HG03439 (cell line): Measurements from ENCODE around the gene LENG9.

Source experiments
- ATAC-seq: cut with Tn5 transposase; IDR thresholded peaks from one replicate; pipeline ENCODE4 v1.9.1; 2021; ENCODE audit warnings: mild to moderate bottlenecking, moderate library complexity; ENCODE audit not compliant: unreplicated experiment

Gene LENG9

DNA sequence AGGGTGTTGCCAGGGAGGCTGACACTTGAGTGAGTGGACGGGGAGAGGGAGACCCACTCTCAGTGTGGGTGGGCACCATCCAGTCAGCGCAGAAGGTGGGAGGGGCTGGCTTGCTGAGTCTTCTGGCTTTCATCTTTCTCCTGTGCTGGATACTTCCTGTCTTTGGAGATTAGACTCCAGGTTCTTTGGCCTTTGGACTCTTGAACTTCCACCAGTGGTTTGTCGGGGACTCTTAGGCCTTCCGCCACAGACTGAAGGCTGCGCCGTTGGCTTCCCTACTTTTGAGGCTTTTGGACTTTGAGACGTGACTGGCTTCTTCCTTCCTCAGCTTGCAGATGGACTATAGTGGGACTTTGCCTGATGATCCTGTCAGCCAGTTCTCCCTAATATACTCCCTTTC is 18.8 kb downstream of the LENG9 start:
- no peak for ATAC-seq

DNA sequence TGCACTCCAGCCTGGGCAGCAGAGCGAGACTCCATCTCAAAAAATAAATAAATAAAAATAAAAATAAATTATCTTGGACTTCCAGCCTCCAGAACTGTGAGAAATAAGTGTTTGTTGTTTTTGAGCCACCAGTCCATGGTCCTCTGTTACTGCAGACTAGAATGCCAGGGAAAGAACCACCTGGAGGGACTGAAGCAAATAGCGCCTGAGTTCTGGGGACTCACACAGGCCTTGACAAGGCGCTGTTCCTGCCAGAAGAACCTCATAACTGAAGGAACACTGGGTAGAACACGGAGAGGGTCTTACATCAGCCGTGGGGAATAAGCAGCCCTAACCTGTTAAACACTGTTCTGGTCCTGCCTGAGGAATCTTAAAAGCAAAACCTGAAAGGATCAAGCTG is 22.9 kb downstream of the LENG9 start:
- ATAC-seq = no peak

DNA sequence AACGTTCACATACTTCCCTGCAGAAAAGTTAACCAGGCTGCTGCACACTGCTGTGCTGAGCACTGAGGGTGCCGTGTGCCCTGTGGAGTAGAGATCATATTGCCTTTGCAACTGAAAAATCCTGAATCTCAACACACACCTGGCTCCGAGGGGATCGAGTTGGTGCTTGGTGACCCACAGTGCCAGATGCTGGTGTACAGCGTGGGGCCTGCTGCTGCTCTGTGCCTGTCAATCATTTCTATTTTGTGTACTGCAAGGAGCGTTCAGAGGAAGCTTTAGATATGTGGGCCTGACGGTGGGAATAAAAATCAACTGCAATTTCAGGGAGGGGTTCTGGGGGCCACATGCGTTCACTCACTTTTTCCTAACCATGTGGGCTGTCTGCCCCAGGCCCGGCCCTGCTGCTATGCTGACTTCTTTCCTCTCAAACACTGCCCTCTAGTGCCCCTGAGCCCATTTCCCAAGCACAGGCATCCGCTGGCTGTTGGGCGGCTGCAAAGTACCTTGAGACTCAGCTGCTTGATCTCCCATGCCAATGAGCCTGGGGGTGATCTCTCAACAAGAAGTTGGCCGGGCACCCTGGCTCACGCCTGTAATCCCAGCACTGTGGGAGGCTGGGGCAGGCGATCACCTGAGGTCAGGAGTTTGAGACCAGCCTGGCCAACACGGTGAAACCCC is 24.3 kb downstream of the LENG9 start:
- ATAC-seq = no peak

DNA sequence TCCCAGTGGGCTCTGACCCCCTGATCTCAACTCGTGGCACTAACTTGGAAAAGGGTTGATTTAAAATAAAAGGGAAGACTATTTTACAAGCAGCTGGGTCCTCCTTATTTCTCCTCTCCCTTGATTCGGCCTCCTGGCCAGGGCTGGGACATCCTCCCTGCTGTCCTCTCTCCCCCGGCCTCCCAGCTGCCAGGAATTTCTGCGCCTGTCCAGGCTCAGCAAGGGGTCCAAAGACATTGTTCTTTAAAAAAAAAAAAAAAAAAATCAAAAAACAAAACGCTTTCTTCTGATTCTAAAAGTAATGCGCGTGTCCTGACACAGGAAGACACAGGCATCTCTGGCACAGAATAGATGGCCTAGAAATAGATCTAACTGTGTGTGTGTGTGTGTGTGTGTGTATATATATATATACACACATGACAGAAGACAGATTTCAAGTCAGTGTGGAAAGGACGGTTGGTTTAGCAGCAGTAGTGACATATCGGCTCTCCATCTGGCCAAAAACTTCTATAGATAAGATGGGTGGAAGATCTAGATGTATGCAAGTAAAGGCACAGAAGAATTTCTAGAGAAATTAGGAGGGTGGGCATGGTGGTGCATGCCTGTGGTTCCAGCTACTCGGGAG is 26.8 kb downstream of the LENG9 start:
- no peak for ATAC-seq

DNA sequence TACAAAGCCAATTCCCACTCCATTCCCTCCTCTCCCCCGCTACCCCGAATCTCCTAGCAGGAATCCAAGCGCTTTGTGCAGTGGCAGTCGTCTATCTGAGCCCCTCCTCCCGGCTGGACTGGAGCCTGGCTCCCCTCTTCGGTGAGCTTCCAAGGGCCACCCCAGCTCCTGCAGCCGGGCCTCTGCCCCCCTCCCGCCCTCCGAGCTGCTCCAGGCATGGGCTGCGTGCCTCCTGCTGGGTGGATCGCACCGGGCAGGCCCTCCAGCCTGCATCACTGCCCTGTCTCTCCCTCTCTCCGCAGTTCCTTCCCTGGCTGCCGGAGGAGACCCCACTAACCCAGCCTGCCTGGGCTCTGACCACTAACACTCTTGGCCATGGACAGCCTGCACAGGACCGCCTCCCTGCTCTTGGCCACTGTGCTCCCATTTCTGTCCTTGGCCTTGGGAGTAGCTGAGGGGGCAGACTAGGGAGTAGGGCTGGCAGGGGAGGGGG is 27.5 kb downstream of the LENG9 start:
- no peak for ATAC-seq

DNA sequence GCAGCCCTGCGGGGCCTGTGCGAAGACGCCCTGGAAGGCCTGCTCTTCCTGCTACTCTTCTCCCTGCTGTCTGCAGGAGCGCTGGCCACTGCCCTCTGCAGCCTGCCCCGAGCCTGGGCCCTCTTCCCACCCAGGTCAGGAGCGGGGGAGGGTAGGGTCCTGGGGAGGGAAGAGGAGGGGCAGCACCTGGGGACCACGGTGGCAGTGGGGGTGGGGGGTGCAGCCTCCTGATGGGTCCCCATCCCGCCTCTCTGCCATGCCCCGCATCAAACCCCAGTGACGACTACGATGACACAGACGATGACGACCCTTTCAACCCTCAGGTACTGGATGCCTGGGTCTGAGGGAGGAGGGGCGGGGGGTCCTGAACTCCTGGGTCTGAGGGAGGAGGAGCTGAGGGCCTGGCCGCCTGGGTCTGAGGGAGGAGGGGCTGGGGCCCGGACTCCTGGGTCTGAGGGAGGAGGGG is 28.0 kb downstream of the LENG9 start:
- no peak for ATAC-seq

DNA sequence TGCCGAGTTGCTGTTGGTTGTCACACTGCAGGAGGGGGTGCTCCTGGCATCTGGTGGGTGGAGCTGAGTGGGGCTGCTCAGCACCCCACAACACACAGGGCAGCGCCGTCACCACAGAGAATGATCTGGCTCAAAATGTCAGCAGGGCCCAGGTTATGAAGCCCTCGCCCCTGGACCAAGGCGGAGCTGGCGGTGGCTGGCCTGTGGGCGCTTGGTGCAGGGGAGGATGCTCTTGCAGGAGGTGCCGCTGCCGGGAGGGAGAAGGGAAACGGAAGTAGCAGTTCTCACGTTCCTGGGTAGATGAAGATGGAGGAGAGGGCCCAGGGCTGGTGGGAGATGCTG is 28.7 kb downstream of the LENG9 start:
- no peak for ATAC-seq

DNA sequence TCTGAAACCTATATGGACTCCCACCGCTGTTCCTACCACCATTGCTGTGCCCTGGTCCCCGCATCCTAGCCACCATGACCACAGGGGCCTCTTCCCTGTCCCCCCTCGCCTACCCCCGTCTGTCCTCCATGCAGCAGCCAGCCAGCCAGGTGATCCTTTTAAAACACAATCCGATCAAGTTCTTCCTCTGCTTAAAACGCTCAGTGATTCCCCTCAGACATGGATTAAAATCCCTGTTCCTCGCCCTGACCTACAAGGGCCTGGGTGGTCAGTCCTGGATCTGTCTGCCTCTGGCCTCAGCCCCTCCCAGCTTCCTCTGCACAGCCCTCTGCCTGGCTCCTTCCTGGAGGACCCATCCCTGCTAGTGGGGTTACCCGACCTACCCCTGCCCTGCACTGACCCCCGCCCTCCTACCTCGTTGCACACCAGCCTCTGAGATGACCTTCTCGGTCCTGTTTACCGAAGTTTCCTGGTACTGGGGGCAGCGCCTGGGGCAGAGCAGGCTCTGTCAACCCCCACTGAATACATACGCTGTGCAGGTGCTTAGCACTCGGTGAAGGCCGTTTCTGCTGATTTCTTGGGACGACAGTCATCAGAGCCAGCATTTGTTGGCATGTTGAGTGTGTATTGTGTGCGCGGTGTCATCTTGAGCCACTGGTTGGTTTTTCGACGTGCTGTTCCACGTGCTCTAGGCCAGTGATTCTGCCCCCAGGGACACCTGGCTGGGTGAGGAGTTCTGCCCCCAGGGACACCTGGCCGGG is 29.3 kb downstream of the LENG9 start:
- ATAC-seq = no peak

DNA sequence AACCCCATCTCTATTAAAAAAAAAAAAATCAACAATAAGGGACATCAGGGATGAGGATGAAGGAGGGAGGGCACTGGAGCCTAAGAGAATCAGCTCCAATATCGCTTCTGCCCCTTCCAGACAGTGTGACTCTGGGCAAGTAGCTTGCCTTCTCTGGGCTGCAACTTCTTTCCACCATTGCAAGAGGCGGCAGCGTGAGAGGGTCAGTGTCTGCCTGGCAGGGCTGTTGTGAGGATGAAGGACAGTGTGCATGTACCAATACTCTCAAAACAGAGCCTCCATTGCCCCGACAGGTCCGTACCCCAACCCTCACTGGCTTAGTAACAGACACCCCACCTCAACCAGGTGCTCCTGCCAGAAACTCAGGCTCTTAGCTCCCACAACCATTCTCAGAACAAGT is 29.9 kb downstream of the LENG9 start:
- ATAC-seq = no peak

DNA sequence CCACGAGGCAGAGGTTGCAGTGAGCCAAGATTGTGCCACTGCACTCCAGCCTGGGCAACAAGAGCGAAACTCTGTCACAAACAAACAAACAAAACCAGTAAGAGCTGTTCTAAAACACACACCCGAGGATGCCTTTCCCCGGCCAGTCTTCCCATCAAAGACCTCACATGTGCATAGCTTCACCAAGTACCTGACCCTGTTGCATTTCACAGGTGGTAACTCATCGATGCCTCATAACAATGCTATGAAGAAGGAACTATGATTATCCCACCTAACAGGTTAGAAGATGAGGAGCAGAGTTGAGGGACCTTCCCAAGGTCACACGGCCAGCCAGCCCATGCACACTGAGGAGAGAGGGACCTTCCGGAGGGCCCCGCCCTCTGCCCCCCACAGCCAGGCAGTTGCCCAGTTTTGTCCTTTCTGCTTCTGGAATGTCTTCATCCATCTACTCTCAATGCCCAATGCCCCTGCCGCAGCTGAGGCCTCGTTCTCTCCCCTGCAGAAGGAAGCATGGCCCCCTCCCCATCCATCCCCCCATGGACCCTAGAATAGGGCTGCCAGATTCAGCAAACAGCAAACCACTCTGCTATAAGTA is 31.3 kb downstream of the LENG9 start:
- ATAC-seq = no peak

DNA sequence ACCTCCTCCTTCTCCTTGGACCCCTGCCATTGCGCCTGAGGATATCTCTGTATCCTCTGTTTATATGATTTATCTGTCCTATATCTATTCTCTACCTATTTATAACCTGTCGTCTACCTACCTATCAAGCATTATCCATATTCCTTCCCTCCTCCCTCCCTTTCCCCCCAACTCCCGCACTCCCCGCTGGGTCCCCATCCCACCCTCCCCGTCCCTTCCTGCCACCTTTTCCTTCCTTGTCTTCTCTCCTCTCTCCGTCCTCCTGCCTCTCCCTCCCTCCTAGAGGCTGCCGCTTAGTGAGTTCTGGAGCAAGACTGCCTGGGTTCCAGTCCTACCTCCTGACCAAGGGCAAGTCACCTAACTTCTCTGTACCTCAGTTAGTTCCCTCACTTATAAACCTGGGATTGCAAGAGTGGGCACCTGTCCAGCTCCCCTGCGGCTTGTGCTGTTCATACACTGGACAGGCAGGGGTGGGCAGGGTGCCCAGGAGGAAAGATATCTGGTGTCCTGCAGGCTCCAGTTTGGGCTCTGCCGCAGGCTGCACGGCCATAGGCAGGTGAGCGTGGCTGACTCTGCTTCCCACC is 32.2 kb downstream of the LENG9 start:
- ATAC-seq = no peak

DNA sequence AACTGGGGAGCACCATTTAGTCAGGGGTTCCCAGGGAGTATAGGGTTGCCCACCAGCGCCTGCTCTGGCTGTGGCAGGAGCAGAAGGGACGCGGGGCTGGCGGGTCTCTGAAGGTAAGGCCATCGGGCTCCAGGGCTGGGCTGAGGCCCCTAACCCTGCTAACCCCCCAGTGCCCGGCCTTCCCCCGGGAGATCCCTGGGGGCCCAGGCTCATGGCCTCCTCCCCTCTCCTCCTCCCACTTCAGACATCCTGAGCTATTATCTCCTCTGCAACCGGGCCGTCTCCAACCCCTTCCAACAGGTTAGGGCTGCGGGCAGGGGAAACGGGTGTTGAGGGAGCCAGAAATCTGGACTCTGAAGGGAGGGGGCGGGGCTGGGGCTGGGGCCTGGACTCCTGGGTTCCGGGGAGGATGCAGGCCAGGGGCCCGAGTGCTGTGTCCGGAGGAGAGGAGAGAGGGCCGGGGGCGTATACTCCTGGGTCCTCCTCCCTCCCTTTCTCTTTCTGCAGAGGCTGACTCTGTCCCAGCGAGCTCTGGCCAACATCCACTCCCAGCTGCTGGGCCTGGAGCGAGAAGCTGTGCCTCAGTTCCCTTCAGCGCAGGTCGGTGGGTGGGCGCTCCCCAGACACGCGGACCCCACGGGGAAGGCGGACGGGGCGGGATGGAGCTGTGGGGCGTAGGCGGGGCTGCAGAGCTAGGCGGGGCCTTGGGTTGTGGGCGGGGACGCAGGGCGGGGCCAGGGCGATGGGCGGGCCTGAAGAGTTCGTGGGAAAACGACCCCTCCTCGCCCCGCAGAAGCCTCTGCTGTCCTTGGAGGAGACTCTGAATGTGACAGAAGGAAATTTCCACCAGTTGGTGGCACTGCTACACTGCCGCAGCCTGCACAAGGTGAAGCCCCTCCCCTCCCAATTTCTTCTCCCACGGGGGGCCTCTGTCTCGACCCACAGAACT is 33.0 kb downstream of the LENG9 start:
- no peak for ATAC-seq

DNA sequence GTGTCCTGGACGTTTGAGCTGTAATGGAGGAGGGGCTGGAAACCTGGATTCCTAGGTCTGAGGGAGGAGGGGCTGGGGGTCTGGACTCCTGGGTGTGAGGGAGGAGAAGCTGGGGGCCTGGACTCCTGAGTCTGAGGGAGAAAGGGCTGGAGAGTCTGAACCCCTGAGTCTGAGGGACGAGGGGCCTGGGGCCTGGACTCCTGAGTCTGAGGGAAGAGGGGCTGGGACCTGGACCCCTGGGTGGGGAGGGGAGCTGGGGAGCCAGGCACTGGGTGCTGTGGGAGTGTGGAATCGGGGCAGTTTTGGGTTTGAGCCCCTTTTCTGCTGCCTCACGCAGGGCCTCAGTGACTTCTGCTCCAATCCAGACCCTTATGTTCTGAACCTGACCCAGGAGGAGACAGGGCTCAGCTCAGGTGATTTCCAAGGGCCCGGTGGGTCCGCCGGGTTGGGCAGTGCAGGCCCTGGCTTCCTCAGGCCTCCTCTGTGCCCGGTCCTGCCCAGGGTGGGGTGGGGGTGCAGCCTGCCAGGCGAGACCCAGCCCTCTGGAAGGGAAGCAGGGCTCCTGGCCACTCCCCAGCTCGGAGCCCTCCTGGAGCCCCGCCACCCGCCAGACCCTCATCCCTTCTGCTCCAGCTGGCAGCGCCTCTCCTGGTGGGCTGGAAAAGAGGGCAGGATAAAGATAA is 33.9 kb downstream of the LENG9 start:
- ATAC-seq = no peak

DNA sequence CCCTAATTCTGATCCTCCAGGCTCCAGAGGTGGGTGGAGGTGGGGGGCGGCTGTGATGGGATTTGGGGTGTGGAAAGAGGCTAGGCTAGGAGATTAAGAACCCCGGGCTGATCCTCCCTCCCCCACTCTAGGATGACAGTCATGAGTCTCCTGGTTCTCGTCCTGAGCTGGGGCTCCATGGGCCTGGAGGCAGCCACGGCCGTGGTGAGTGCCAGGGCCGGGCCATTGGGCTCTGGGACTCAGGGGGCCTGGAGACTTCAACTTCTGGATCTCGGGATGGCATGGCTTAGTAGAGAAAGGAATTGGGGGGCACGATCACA is 34.4 kb downstream of the LENG9 start:
- ATAC-seq = no peak

DNA sequence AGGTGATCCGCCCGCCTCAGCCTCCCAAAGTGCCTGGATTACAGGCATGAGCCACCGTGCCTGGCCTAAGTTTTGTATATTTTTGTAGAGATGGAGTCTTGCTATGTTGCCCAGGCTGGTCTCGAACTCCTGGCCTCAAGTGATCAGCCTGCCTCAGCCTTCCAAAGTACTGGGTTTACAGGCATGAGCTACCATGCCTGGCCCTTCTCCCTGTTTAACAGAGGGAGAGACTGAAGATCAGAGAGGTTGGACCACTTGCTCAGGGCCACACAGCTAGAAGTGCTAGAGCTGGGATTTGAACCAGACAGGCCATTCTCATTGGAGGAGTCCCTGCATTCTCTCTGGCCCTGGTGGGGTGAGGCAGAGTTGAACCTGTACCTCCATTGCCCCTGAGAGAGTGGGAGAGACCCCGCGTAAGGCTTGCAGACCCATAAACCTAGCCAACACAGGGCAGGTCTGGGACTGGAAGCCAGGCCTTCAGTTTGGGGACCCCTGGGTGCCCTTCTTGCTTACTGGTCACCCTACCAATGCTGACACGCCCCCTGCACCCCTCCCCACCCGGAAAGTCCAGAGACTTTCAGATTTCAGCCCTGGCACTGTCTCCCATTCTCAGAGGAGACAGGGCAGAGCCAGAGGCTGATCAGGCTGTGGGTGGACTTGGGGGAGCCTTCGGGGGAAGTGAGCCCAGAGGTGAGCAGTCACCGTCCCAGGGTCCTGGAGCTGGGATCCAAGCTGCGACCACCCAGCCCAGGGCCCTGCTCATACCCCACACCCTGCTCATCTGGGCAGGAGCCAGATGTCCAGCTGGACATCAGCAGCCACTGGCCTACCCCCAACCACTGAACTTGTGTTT is 35.0 kb downstream of the LENG9 start:
- ATAC-seq = no peak

DNA sequence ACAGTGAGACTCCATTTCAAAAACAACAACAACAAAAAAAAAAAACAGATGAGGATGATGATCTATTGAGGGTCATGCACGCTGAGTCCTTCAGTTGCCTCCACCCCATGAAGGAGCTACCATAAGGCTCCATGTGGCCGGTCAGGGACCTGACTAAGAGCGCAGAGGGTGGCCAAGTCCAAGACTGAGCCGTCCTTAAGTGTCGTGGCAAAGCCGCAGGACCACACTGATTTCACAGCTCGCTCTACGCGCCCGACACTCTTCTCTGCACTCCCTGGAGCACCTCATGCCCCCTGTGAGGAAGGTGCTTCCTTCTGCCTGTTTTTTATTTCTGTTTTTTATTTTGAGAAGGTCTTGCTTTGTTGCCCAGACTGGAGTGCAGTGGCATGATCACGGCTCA is 36.0 kb downstream of the LENG9 start:
- no peak for ATAC-seq

DNA sequence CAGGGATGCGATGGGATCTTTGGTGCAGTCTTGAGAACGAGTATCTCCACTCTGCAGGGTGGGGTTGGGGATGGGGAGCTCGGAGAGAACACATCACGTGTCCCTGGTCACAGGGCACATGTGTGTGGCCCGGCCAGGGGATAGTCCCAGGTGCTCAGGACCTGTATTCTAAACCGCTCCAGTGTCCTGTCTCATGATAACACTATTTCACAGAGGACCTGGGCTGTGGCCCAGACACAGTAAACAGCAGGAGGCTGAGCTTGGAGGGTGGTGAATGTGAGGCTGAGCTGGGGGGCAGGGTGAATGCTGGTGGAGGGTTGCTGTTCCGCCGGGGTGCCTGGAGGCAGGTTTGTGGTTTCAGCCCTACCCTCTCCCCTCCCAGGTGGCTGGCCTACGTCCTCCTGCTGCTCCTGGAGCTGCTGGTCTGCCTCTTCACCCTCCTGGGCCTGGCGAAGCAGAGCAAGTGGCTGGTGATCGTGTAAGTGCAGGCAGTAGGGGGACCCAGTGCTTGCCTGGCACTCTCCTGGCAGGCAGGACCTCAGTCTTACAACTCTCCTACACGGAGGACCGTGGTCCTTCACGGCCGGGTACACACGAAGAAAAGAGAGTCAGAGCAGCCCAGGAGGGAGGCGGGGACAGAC is 37.2 kb downstream of the LENG9 start:
- no peak for ATAC-seq

DNA sequence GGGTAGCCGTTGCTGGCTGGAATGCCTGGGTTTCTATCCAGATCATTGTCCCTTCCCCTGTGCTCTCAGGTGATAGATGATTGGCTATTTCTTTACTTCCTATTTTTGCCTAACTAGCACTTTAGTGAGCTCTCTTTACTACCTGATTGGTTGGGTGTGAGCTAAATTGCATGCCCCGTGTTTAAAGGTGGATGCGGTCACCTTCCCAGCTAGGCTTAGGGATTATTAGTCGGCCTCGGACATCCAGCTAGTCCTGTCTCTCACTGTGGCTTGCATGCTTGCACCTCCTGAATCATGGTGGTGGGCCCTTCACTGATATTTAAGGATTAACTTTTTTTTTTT is 38.2 kb downstream of the LENG9 start:
- no peak for ATAC-seq
